Loucy (cell line): Measurements from ENCODE around the gene MPL.

Experiments used
- EZH2phosphoT487 ChIP-seq: fragments of 200-600 bp; IDR thresholded peaks from 2 replicates; pipeline ENCODE4 v1.6.1; 2018; ENCODE audit warnings: antibody characterized with exemption, mild to moderate bottlenecking, moderate library complexity, borderline replicate concordance
- TF ChIP-seq, protein P1 (sequence below): fragments of 200-600 bp; sonication (generic); conservative IDR thresholded peaks from 2 replicates; pipeline ENCODE4 v1.5.1; 2014; ENCODE audit warnings: mild to moderate bottlenecking, antibody characterized with exemption, low read length

DNA sequence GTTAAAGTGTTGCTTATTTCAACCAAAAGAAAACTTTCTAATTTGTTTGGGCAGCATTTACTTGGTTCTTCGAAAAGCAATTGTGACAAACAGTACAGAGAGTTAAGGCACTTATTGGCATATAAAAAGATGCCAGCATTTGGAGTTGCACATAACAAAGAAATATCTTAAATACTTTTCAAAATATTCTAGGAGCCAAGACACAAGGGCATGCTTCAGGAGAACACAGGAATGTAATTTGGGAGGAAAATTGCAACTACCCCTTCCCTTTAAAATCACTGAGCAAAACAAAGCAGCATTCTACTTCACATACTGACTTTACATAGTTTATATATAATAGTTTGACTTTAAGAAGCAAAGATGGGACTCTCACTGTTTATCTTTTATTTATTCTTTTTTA lies 41.4 kb upstream of the MPL start:
- TF ChIP-seq, protein P1, sequence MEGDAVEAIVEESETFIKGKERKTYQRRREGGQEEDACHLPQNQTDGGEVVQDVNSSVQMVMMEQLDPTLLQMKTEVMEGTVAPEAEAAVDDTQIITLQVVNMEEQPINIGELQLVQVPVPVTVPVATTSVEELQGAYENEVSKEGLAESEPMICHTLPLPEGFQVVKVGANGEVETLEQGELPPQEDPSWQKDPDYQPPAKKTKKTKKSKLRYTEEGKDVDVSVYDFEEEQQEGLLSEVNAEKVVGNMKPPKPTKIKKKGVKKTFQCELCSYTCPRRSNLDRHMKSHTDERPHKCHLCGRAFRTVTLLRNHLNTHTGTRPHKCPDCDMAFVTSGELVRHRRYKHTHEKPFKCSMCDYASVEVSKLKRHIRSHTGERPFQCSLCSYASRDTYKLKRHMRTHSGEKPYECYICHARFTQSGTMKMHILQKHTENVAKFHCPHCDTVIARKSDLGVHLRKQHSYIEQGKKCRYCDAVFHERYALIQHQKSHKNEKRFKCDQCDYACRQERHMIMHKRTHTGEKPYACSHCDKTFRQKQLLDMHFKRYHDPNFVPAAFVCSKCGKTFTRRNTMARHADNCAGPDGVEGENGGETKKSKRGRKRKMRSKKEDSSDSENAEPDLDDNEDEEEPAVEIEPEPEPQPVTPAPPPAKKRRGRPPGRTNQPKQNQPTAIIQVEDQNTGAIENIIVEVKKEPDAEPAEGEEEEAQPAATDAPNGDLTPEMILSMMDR, result no peak
- TF ChIP-seq EZH2phosphoT487, result no peak
